Esophagus (tissue), 2 donors: ENCODE data around the gene PDS5A. TPM values are rescaled to one million over a fixed set of nuclear protein-coding genes. Genes with fewer than 3 reads are reported as not detected.
"Not testable (repeated sequence)": the region's sequence is repeated elsewhere in the genome, so short reads cannot be mapped to it uniquely, and the experiment has no call there.

Experiments used
- H3K27ac ChIP-seq, 2 donors: one replicate each; pipeline ENCODE4 v1.5.1; 2013; ENCODE audit warnings: low read depth in 2 of 2, mild to moderate bottlenecking in 2 of 2, inconsistent platforms in 1 of 2, low read length in 1 of 2, moderate library complexity in 1 of 2
- H3K27me3 ChIP-seq, 2 donors: one replicate each; pipeline ENCODE4 v1.6.1; 2013; ENCODE audit warnings: low read length in 2 of 2, control low read depth in 1 of 2, mild to moderate bottlenecking in 1 of 2; ENCODE audit not compliant: insufficient read depth in 2 of 2, control insufficient read depth in 1 of 2
- H3K36me3 ChIP-seq, 2 donors: one replicate each; pipeline ENCODE4 v1.6.1; 2013; ENCODE audit warnings: low read length in 1 of 2; ENCODE audit not compliant: control insufficient read depth in 2 of 2, insufficient read depth in 2 of 2
- H3K4me1 ChIP-seq, 2 donors: one replicate each; pipeline ENCODE4 v1.6.1; 2013; ENCODE audit warnings: low read length in 1 of 2; ENCODE audit not compliant: control insufficient read depth in 2 of 2, insufficient read depth in 2 of 2
- H3K4me3 ChIP-seq, 2 donors: one replicate each; pipeline ENCODE4 v1.5.1; 2013; ENCODE audit warnings: low read length in 2 of 2, mild to moderate bottlenecking in 2 of 2, low read depth in 1 of 2, moderate library complexity in 1 of 2
- H3K9me3 ChIP-seq, 2 donors: one replicate each; pipeline ENCODE4 v1.6.1; 2013; ENCODE audit warnings: mild to moderate bottlenecking in 2 of 2, low read depth in 1 of 2, low read length in 1 of 2, moderate library complexity in 1 of 2; ENCODE audit not compliant: control insufficient read depth in 2 of 2, insufficient read depth in 1 of 2
- WGBS, 2 donors: extraction: QIAGEN DNeasy Blood & Tissue Kit; methylation state at CpG; one replicate each; pipeline ENCODE4 v1.1.7; 2013; 5-methylcytosine and 5-hydroxymethylcytosine counted together
- polyA plus RNA-seq, 2 donors: library from polyadenylated mRNA; stranded (reverse); fragments of 200-250 nt; gene quantifications; one replicate each; pipeline ENCODE4 v1.2.3, GENCODE V29; 2013
- donor health status: healthy with polysubstance abuse.
- donor health status: Bipolar disorder and iron deficiency.

The PDS5A gene
- polyA plus RNA-seq, 2 donors, result 16.8 to 17.0 TPM

DNA sequence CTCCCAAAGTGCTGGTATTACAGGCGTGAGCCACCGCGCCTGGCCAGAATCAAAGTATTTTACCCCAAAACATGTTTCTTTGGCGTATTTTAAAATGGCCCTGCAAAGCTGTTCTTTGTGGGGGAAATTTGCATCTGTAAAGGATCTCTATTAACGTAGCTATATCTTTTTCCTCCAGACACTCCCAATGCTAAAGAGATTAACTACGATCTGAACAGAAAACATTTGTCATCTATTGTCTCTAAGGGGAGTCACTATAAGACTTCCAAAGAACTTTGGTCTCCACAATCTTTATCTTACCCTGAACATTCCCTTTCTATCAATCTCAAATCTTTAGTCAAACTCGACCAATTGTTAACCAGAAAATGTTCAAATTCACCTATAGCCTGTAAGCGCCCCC lies 19.1 kb upstream of the PDS5A start:
- no peaks in the 10 kb centered on the region for H3K27me3 ChIP-seq
- H3K4me3 ChIP-seq, result no peak overlapping the region
- no peaks in the 10 kb centered on the region for H3K36me3 ChIP-seq
- H3K27ac ChIP-seq, result no peak overlapping the region
- WGBS, 2 donors, result 88 to 90% methylated on average over 8 of the region's 8 CpGs
- no peaks in the 10 kb centered on the region for H3K9me3 ChIP-seq
- no peaks in the 10 kb centered on the region for H3K4me1 ChIP-seq

DNA sequence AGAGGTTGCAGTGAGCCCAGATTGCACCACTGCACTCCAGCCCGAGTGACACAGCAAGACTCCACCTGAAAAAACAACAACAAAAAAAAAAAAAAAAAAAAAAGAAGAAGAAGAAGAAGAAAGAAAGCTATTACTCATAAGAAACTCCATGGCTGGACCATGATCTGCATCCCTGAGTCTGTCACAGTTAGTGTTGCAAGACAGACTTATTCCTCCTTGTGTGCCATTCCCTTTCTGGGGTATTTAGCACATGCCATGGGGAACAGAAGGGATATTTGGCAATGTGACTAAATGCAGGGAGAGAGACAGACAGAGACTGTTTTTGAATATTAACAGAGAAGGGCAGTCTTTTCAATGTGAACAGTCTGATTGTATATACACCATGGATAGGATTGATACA lies 16.7 kb upstream of the PDS5A start:
- Histone ChIP-seq H3K27ac (no peak overlapping the region), H3K4me3 (no peak overlapping the region), H3K9me3 (no peaks in the 10 kb centered on the region), H3K4me1 (peaks cover 0 to 4% of the 10 kb centered on the region in 2 donors), H3K27me3 (no peaks in the 10 kb centered on the region), H3K36me3 (no peaks in the 10 kb centered on the region)
- 7 to 65% methylated on average over 1 of the region's 1 CpG for WGBS, 2 donors

DNA sequence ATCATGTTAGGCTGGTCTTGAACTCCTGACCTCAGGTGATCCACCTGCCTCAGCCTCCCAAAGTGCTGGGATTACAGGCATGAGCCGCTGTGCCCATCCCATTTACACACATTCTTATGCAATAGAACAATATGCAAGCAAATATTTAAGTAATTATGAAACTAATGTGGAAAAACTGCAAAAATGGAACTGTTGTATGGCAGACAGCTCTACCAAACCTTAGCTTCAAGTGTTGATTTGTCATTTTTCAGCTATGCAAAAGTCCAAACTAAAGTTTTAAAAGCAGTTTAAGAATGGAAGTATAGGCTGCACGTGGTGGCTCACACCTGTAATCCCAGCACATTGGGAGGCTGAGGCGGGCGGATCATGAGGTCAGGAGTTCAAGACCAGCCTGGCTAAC lies 11.7 kb upstream of the PDS5A start:
- H3K4me3 ChIP-seq, H3K9me3 ChIP-seq, H3K4me1 ChIP-seq, H3K27ac ChIP-seq, H3K36me3 ChIP-seq, H3K27me3 ChIP-seq: not testable (repeated sequence)
- WGBS, 2 donors, result 84 to 85% methylated on average over 4 of the region's 4 CpGs

DNA sequence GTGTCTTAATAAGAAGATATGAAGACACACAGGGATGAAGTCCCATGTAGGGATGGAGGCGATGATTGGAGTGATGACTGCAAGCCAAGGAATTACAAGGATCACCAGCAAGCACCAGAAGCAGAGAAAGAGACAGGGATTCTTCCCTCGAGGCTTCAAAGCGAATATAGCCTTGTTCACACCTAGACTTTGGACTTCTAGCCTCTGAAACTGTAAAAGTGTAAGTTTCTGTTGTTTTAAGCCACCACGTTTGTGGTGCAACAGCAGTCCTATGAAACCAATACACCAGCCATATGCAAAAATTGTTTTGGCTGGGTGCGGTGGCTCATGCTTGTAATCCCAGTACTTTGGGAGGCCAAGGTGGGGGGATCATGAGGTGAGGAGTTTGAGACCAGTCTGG lies 9.8 kb upstream of the PDS5A start:
- Histone ChIP-seq H3K9me3 (no peaks in the 10 kb centered on the region), H3K36me3 (no peaks in the 10 kb centered on the region), H3K27ac (no peak overlapping the region), H3K4me3 (no peak overlapping the region), H3K4me1 (peaks cover 0 to 4% of the 10 kb centered on the region in 2 donors), H3K27me3 (no peaks in the 10 kb centered on the region)
- 78% methylated on average over 5 of the region's 5 CpGs for WGBS, 2 donors

DNA sequence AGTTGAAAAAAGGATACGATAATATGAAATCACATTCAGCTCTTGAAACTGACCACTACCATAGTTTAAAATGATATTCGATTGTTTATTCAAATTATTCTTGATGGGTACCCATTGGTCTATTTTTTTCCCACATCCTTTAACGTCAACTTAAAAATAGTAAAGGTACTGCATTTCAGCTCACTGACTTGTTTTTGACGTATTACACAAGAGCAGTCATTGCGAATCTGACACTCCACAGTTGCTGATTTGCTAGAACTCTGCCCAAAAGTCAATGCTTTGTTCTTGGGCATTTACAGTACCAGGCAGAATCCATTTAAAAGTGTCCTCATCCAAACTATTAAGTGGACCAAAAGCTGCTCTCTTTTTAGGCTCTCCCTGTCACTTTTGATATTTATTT lies 1.2 kb upstream of the PDS5A start:
- Histone ChIP-seq H3K4me3 (no peak overlapping the region), H3K27me3 (no peaks in the 10 kb centered on the region), H3K27ac (no peak overlapping the region), H3K4me1 (no peaks in the 10 kb centered on the region), H3K9me3 (no peaks in the 10 kb centered on the region), H3K36me3 (peaks cover 0 to 2% of the 10 kb centered on the region in 2 donors)
- 86% methylated on average over 5 of the region's 5 CpGs for WGBS, 2 donors

DNA sequence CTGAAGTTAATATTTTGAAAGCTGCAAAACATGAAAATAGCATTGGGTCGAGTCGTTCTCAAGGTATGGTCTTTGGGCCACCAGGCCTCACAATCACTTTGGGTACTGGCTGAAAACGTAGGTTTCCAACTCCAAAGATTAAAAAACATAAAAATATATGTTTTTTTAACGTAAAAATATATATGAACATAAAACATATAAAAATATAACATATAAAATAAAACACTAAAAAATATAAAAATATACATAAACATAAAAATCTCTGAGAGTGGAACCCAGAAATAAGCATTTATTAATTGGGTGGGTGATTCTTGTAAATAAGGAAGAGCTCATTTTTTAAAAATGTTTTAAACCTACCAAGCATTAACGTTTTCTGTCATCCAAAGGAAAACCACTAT lies 666 bp upstream of the PDS5A start:
- Histone ChIP-seq H3K9me3 (no peaks in the 10 kb centered on the region), H3K36me3 (peaks cover 0 to 6% of the 10 kb centered on the region in 2 donors), H3K27ac (peak overlapping the region; percentile 92 to 99), H3K27me3 (no peaks in the 10 kb centered on the region), H3K4me1 (peaks cover 0 to 2% of the 10 kb centered on the region in 2 donors), H3K4me3 (peak overlapping the region; percentile 89 to 100)
- WGBS, 2 donors, result 14 to 17% methylated on average over 5 of the region's 5 CpGs

DNA sequence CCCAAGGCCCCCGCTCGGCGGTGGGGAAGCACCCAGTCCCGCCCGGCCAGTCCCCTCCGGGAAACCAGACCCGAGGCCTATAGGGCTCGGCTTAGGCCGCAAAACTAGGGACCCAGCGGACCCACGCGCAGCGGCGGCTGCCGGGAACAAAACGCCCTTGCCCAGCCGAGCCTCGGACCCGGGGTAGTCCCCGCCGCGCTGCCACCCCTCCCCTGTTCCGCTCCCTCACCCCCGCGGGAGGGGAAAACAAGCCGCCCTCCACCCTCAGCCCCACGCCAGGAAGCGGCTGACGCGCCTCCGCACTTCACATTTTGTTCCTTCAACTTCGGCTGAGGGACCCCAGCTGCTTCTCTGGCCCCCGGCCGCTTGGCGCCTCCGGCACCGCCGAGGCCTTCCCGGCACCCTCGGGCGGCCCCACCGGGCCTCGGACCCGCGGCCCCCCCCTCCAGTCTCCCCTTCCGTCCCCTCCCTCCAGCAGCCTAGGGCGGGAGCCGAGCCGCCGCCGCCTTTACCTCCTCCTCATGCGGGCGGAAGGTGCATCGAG lies 694 bp downstream of the PDS5A start:
- H3K9me3 ChIP-seq, result no peaks in the 10 kb centered on the region
- 1 to 2% methylated on average over 37 to 54 of the region's 54 CpGs for WGBS, 2 donors
- no peaks in the 10 kb centered on the region for H3K27me3 ChIP-seq
- H3K27ac ChIP-seq, result peak overlapping the region; percentile 92 to 99
- peaks cover 0 to 3% of the 10 kb centered on the region in 2 donors for H3K4me1 ChIP-seq
- H3K4me3 ChIP-seq, result peak overlapping the region; percentile 89 to 100
- H3K36me3 ChIP-seq, result peaks cover 0 to 9% of the 10 kb centered on the region in 2 donors

DNA sequence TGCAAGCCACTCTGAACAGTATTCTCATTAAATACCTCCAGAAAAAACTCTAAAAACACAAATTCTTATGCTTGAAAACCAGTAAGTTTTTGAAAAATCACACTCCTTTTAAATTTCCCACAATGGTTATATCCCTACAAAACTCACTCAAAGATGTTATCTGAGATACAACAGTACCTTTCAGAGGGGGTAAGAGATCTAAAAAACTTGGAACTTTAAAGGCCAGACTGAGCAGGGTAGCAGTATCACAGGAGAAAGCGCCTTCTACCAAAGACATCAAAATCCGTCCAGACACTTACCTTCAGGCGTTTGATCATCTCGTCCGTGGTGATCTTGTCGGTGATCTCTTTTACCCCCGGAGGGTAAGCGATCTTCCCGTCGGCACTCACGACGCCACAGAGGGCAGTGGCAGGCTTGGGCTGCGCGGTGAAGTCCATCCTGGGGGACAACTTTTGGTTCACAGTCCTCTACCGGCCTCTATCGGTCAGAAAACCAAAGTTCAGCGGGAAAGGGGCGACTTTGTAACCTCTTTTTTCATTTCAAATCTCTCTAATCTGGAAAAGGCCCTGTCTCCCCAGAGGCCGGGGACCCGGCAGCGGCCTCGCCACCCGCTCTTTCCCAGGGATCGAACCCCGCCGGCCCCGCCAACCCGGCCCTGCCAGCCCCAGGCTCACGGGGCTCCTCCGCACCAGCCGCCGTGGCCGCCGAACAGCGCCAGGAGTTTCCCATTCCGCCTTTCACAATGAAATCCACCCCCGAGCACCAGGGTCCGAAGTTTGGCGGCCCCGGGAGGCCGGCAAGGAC lies 1.4 kb downstream of the PDS5A start:
- WGBS, 2 donors, result 1% methylated on average over 39 to 41 of the region's 41 CpGs
- no peaks in the 10 kb centered on the region for H3K27me3 ChIP-seq
- peaks cover 0 to 9% of the 10 kb centered on the region in 2 donors for H3K36me3 ChIP-seq
- no peaks in the 10 kb centered on the region for H3K9me3 ChIP-seq
- peaks cover 0 to 3% of the 10 kb centered on the region in 2 donors for H3K4me1 ChIP-seq
- peak overlapping the region; percentile 92 to 99 for H3K27ac ChIP-seq
- peak overlapping the region; percentile 89 to 100 for H3K4me3 ChIP-seq

DNA sequence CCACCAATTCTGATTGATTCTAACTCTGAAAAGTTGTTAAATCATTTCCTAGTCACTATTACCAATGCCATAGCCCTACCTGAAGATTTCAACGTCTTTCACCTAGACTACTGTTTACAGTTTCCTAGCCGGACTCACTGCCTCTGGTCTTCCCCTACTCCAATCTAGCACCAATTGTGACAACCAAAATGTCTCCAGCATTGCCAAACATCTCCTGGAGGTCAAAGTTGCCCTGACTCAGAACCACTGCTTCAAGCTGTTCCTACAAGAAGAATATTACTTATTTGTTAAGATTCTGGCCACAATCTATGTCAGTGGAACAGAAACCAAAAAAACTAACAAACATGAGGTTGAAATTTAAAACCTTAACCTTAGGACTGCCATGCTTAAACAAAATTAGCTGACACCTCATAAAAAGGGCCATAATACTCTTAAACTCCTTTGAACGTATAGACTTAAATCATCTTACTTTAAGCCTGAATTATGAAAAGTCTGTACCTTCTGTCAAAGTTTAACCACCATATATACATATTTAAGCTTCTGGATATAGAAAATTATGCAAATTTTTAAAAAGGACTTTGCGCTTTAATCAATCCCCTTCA lies 2.1 kb downstream of the PDS5A start:
- no peak overlapping the region for H3K27ac ChIP-seq
- 54 to 57% methylated on average over 4 of the region's 4 CpGs for WGBS, 2 donors
- peaks cover 0 to 6% of the 10 kb centered on the region in 2 donors for H3K4me1 ChIP-seq
- no peaks in the 10 kb centered on the region for H3K27me3 ChIP-seq
- H3K36me3 ChIP-seq, result peaks cover 0 to 9% of the 10 kb centered on the region in 2 donors
- H3K9me3 ChIP-seq, result no peaks in the 10 kb centered on the region
- H3K4me3 ChIP-seq, result no peak overlapping the region
